H4 (cell line): ENCODE results near the gene TMEM144. TPM values are rescaled to one million over a fixed set of nuclear protein-coding genes. Genes with fewer than 3 reads are reported as not detected.
"Not testable (repeated sequence)": the region's sequence is repeated elsewhere in the genome, so short reads cannot be mapped to it uniquely, and the experiment has no call there.

Source experiments
- DNase-seq: peaks from one replicate; pipeline ENCODE4 v3.0.0-alpha.2; 2015; ENCODE audit warnings: low spot score
- total RNA-seq: library from RNA; depleted of rRNA; stranded (reverse); fragments of >200 nt; shearing (Covaris generic); gene quantifications from 2 replicates; pipeline ENCODE4 v1.2.3, GENCODE V29; 2014

TMEM144 gene
- total RNA-seq, 1 experiment from 2014 or later, result 4.5 TPM

- DNase-seq, result no peak
Observed at GRCh38 chr4:158236304-158237030, 26.2 kb downstream of the TMEM144 start.

- DNase-seq, result no peak
Observed at GRCh38 chr4:158238575-158238974, 28.3 kb downstream of the TMEM144 start.

- no peak for DNase-seq
Observed at GRCh38 chr4:158239196-158239595, 28.9 kb downstream of the TMEM144 start.

DNA sequence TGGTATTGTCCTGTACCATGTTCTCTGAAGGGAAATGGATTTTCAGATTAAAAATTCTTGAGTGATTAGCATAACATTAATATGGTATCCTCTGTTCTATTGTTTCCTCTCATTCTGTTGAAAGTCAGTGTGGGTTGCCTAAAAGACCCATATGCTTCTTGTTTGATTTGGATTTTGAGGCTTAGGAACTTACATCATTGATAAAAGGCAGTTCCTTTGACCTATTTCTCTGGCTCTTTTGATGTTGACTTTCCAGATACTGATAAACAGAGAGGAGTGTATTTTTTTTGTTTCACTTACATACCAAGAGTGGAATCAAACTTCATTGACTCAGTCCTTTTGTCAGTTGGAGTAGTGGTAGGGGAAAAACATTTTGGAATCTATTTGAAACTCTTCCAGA is 32.8 kb downstream of the TMEM144 start:
- DNase-seq, result no peak

- DNase-seq, result no peak
Observed at GRCh38 chr4:158250321-158250720, 40.0 kb downstream of the TMEM144 start.

- DNase-seq, result peak; percentile 61
Observed at GRCh38 chr4:158253350-158253980, 43.2 kb downstream of the TMEM144 start.

- no peak for DNase-seq
Observed at GRCh38 chr4:158254292-158254691, 44.0 kb downstream of the TMEM144 start.

GRCh38 chr4:158255727-158256324 is 45.5 kb downstream of the TMEM144 start:
- DNase-seq, result peak; percentile 42

- DNase-seq, result no peak
Observed at GRCh38 chr4:158259955-158260575, 49.8 kb downstream of the TMEM144 start.

DNA sequence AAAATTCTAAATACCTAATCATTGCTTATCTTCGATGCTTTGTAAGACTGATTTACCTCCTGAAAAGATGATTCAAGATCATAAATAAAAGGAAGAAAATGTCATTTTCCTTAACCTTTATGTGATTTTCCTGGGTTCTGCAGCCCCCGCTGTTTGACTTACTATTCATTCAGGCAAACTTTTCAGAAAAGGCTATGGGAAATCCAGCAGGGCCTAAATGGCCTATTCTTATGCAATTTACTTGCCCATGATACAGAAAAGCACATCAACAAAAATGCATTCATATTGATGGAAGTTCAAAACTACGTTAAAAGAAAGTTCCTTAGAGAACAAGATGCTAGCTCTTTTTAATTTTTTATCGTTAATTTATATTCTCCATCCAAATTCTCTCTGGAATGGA is 51.2 kb downstream of the TMEM144 start:
- no peak for DNase-seq

DNA sequence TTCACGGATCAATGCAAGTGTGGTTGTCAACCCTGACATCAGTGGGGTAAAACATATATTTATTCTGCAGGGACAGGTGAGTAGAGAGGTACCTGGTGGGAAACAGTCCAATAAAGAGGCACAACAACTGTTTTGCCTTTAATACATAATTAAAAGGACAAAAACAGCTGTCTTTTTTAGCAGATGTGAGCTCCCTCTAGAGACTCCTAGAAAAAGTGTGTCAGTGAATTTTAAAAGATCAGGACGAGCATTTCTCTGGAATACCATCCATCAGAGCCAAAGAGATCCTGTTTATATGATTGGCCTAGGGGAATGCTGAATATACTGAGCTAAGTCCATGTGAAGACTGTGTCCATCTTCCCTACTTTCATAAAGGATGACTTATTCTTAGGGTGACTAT is 58.3 kb downstream of the TMEM144 start:
- DNase-seq, result no peak

DNA sequence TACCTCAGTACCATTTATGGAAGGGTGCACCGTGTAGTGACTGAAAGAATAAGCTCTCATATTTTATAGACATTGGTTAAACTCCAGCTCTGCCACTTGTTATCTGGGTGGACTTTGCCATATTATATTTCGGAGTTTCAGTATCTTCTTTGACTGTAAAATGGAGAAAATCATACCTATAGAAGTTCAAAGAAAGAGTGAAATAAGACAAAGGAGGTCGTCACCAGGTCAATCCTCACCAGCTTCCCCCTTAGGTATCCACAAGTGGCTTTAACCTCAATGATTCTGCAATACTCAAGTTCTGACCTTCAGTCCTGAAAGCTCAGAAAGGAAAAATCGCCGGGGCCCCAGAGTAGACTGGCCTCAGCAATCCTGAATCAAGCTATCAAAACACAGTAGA is 64.3 kb downstream of the TMEM144 start:
- no peak for DNase-seq

GRCh38 chr4:158277558-158277957 is 67.3 kb downstream of the TMEM144 start:
- DNase-seq, result no peak

- DNase-seq, result not testable (repeated sequence)
Observed at GRCh38 chr4:158279052-158279451, 68.8 kb downstream of the TMEM144 start.

DNA sequence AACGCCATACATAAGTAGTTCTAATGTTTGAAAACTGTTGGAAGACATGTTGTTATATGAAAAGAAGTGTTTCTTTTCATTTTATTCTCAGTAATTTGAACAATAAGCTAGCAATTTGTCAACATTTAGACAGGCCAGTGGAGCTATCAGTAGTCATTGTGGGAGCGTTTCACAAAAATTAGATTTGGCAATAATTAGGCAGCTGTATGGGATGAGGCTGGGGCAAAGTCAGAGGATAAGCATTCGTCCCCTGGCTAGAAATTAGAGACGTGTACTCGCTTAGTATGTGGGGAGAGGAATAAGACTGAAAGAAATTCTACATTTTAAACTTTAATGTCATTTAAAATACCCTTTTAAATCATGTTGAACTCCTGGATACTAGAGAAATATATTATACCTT is 70.6 kb downstream of the TMEM144 start:
- DNase-seq, result no peak

DNA sequence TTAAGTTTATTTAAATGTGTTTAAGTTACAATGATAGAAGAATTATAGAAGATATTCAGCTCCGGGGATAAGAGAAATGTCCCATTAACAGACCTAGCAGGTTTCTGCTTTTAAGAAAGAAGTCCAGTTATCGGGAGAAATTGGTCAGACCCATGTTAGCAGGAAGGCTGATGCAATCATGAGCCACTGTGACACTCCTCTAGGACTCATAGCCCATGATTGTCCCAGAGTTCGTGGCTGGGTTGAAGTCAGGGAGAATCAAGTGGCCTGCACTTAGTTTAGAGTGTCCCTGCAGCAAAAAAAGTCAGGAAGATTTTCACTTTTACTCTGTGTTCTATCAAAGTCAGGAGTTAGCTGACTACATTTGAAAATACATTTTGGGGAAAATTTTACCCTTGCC is 72.0 kb downstream of the TMEM144 start:
- peak; percentile 23 for DNase-seq

GRCh38 chr4:158285429-158286216 is 75.3 kb downstream of the TMEM144 start:
- no peak for DNase-seq

- DNase-seq, result no peak
Observed at GRCh38 chr4:158290912-158291311, 80.6 kb downstream of the TMEM144 start.

DNA sequence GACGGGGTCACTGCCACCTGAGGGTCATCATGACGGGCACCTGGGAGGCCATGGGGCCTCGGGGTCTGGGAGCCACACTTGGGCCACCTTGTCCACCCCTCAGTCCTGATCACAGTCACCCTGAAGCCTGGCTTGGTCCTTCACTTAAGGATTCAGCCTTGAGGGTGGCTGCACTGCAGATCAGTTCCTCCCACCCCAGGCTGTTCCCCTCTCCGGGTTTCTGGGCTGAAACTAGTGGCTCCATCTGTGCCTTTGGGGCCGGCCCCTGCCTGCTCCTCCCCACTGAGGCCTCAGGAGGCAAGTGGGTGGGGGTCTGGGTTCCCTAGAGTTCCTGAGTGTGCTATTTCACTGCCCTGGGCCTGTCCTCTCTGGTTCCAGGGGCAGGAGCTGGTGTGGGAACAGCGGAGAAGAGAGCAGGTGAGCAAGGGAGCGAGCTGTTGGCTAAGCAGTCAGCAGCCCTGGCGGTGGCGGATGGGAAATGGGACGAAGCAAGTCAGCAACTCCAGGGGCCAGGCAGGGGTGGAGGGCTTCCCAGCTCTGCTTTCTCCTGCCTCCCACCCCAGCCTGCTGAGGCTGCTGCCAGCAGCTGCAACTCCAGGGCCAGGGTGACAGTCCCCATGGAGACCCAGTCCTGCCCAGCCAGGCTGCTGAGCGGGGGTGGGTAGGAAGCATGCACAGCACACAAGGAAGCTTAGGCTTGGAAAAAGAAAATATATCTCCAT is 81.2 kb downstream of the TMEM144 start:
- no peak for DNase-seq

- DNase-seq, result no peak
Observed at GRCh38 chr4:158292156-158292555, 81.9 kb downstream of the TMEM144 start.

DNA sequence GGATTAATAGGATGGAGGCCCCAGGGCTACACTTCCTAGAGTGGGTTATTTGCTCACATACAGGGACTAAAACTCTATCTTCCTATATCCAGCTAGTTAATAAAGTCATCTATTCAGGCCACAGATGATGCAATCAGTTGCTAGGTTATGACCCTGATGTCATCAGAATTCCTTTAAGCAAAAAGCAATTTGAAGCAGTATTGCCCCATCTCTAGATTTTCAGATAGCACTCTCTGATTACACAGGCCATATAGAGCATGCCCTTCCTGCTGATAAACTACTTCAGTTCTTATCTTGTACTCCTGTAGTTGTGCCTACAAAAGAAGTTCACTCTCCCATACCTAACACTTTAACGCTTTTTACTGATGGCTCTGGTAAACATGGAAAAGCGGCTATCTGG is 84.8 kb downstream of the TMEM144 start:
- DNase-seq, result no peak
